Measurements from ENCODE around the gene MECP2. TPM values are rescaled to one million over a fixed set of nuclear protein-coding genes. Genes with fewer than 3 reads are reported as not detected.

The MECP2 gene
- total RNA-seq, 1 donor from 2014 or later = 60.0 TPM

GRCh38 chrX:154019633-154020528, 77.6 kb downstream of the MECP2 start, which contains the start of gene IRAK1:
Gene IRAK1 (minus strand): TSS chrX:154019902. CDS start chrX:154019812, 90 bp downstream.
- TF ChIP-seq CTCF (IDR thresholded peaks at IDR 0.05; ENCODE audit: partially characterized antibody, unreplicated experiment) = no peak
- Mint-ChIP-seq H3K4me1 (ENCODE audit: low read depth, unreplicated experiment) (peaks cover 10% of the 10 kb centered on the region), H3K4me3 (ENCODE audit: unreplicated experiment) (peak within 1 kb of the TSS; percentile 65), H3K36me3 (ENCODE audit: unreplicated experiment) (no peaks in the 10 kb centered on the region), H3K27ac (ENCODE audit: unreplicated experiment) (peak within 1 kb of the TSS; percentile 84), H3K9me3 (ENCODE audit: unreplicated experiment) (peaks cover 2% of the 10 kb centered on the region), H3K27me3 (ENCODE audit: unreplicated experiment) (peaks cover 5% of the 10 kb centered on the region)
- DNase-seq = peak; percentile 41

- Mint-ChIP-seq H3K27ac (ENCODE audit: unreplicated experiment) (peak overlapping the region; percentile 84), H3K36me3 (ENCODE audit: unreplicated experiment) (no peaks in the 10 kb centered on the region), H3K4me3 (ENCODE audit: unreplicated experiment) (peak overlapping the region; percentile 61), H3K27me3 (ENCODE audit: unreplicated experiment) (peaks cover 3% of the 10 kb centered on the region), H3K9me3 (ENCODE audit: unreplicated experiment) (no peaks in the 10 kb centered on the region), H3K4me1 (ENCODE audit: low read depth, unreplicated experiment) (peaks cover 8% of the 10 kb centered on the region)
- no peak for DNase-seq
- TF ChIP-seq CTCF (IDR thresholded peaks at IDR 0.05; ENCODE audit: partially characterized antibody, unreplicated experiment) = no peak
Measured at GRCh38 chrX:154019061-154019621, 78.4 kb downstream of the MECP2 start.

GRCh38 chrX:154018518-154019060, 78.9 kb downstream of the MECP2 start:
- no peak for DNase-seq
- Mint-ChIP-seq H3K36me3 (ENCODE audit: unreplicated experiment) (no peaks in the 10 kb centered on the region), H3K4me1 (ENCODE audit: low read depth, unreplicated experiment) (peaks cover 6% of the 10 kb centered on the region), H3K27ac (ENCODE audit: unreplicated experiment) (peak overlapping the region; percentile 84), H3K9me3 (ENCODE audit: unreplicated experiment) (no peaks in the 10 kb centered on the region), H3K27me3 (ENCODE audit: unreplicated experiment) (peaks cover 3% of the 10 kb centered on the region), H3K4me3 (ENCODE audit: unreplicated experiment) (peak overlapping the region; percentile 61)
- TF ChIP-seq CTCF (IDR thresholded peaks at IDR 0.05; ENCODE audit: partially characterized antibody, unreplicated experiment) = no peak

- H3K27ac Mint-ChIP-seq (ENCODE audit: unreplicated experiment) = no peak overlapping the region
- peaks cover 3% of the 10 kb centered on the region for H3K4me1 Mint-ChIP-seq (ENCODE audit: low read depth, unreplicated experiment)
- H3K36me3 Mint-ChIP-seq (ENCODE audit: unreplicated experiment) = no peaks in the 10 kb centered on the region
- TF ChIP-seq CTCF (IDR thresholded peaks at IDR 0.05; ENCODE audit: partially characterized antibody, unreplicated experiment) = no peak
- H3K9me3 Mint-ChIP-seq (ENCODE audit: unreplicated experiment) = no peaks in the 10 kb centered on the region
- H3K27me3 Mint-ChIP-seq (ENCODE audit: unreplicated experiment) = peaks cover 3% of the 10 kb centered on the region
- no peak overlapping the region for H3K4me3 Mint-ChIP-seq (ENCODE audit: unreplicated experiment)
- DNase-seq = no peak
Measured at GRCh38 chrX:154017766-154018517, 79.6 kb downstream of the MECP2 start.

Measured in glutamatergic neuron (in vitro differentiated cells).